Type B pancreatic cell (in vitro differentiated cells): Measurements from ENCODE around the gene TRIP10. TPM values are rescaled to one million over a fixed set of nuclear protein-coding genes. Genes with fewer than 3 reads are reported as not detected.

Source experiments
- DNase-seq: peaks from one replicate; pipeline ENCODE4 v3.0.0; 2021; ENCODE audit warnings: mixed read lengths; ENCODE audit not compliant: unreplicated experiment; ENCODE audit errors: extremely low spot score
- H3K27ac Mint-ChIP-seq: 2 replicates; pipeline ENCODE4 v1.8.0; 2021; ENCODE audit warnings: mild to moderate bottlenecking, mixed read lengths
- H3K27me3 Mint-ChIP-seq: 2 replicates; pipeline ENCODE4 v1.8.0; 2021; ENCODE audit warnings: mixed read lengths
- H3K36me3 Mint-ChIP-seq: 2 replicates; pipeline ENCODE4 v1.8.0; 2021; ENCODE audit warnings: mixed read lengths
- H3K4me1 Mint-ChIP-seq: one replicate; pipeline ENCODE4 v1.8.0; 2021; ENCODE audit warnings: mixed read lengths; ENCODE audit not compliant: unreplicated experiment
- H3K4me3 Mint-ChIP-seq: 2 replicates; pipeline ENCODE4 v1.8.0; 2021; ENCODE audit warnings: mild to moderate bottlenecking, mixed read lengths
- H3K9me3 Mint-ChIP-seq: 2 replicates; pipeline ENCODE4 v1.8.0; 2021; ENCODE audit warnings: mixed read lengths
- CTCF ChIP-seq: fragments of 200-600 bp; sonication (generic); conservative IDR thresholded peaks from 2 replicates; pipeline ENCODE4 v1.5.0; 2021; ENCODE audit warnings: antibody characterized with exemption, mild to moderate bottlenecking
- total RNA-seq: library from RNA; stranded (reverse); gene quantifications from 2 replicates; pipeline ENCODE4 v1.2.1, GENCODE V29; 2021; ENCODE audit warnings: low replicate concordance

Gene TRIP10
- total RNA-seq, 1 donor from 2014 or later, result 35.1 TPM

GRCh38 chr19:6712231-6712630 is 27.2 kb upstream of the TRIP10 start:
- peaks cover under 1% of the 10 kb centered on the region for H3K9me3 Mint-ChIP-seq
- TF ChIP-seq CTCF, result no peak
- H3K4me3 Mint-ChIP-seq, result no peak overlapping the region
- no peaks in the 10 kb centered on the region for H3K4me1 Mint-ChIP-seq
- H3K27me3 Mint-ChIP-seq, result peaks cover 52% of the 10 kb centered on the region
- no peaks in the 10 kb centered on the region for H3K36me3 Mint-ChIP-seq
- H3K27ac Mint-ChIP-seq, result no peak overlapping the region
- no peak for DNase-seq

GRCh38 chr19:6712692-6713670 is 26.5 kb upstream of the TRIP10 start:
- Mint-ChIP-seq H3K9me3 (peaks cover 4% of the 10 kb centered on the region), H3K4me1 (no peaks in the 10 kb centered on the region), H3K27ac (no peak overlapping the region), H3K4me3 (no peak overlapping the region), H3K27me3 (peaks cover 51% of the 10 kb centered on the region), H3K36me3 (no peaks in the 10 kb centered on the region)
- no peak for TF ChIP-seq CTCF
- DNase-seq, result no peak

GRCh38 chr19:6713773-6714692 is 25.4 kb upstream of the TRIP10 start:
- no peak overlapping the region for H3K4me3 Mint-ChIP-seq
- H3K27ac Mint-ChIP-seq, result no peak overlapping the region
- no peaks in the 10 kb centered on the region for H3K4me1 Mint-ChIP-seq
- no peak for TF ChIP-seq CTCF
- H3K9me3 Mint-ChIP-seq, result peaks cover 4% of the 10 kb centered on the region
- H3K27me3 Mint-ChIP-seq, result peaks cover 40% of the 10 kb centered on the region
- no peak for DNase-seq
- H3K36me3 Mint-ChIP-seq, result no peaks in the 10 kb centered on the region

- Mint-ChIP-seq H3K9me3 (peaks cover 4% of the 10 kb centered on the region), H3K36me3 (no peaks in the 10 kb centered on the region), H3K27ac (no peak overlapping the region), H3K27me3 (peaks cover 36% of the 10 kb centered on the region), H3K4me3 (no peak overlapping the region), H3K4me1 (no peaks in the 10 kb centered on the region)
- TF ChIP-seq CTCF, result no peak
- no peak for DNase-seq
Observed at GRCh38 chr19:6714749-6715555, 24.5 kb upstream of the TRIP10 start.

- peaks cover 4% of the 10 kb centered on the region for H3K9me3 Mint-ChIP-seq
- no peak overlapping the region for H3K27ac Mint-ChIP-seq
- TF ChIP-seq CTCF, result no peak
- no peak for DNase-seq
- no peaks in the 10 kb centered on the region for H3K4me1 Mint-ChIP-seq
- H3K4me3 Mint-ChIP-seq, result no peak overlapping the region
- H3K36me3 Mint-ChIP-seq, result no peaks in the 10 kb centered on the region
- H3K27me3 Mint-ChIP-seq, result peaks cover 21% of the 10 kb centered on the region
Observed at GRCh38 chr19:6716610-6716970, 22.9 kb upstream of the TRIP10 start.
